Measurements from ENCODE around the gene FAM3D. TPM values are rescaled to one million over a fixed set of nuclear protein-coding genes. Genes with fewer than 3 reads are reported as not detected.

The FAM3D gene
- total RNA-seq, 2 experiments from 2014 or later: not detected

DNA sequence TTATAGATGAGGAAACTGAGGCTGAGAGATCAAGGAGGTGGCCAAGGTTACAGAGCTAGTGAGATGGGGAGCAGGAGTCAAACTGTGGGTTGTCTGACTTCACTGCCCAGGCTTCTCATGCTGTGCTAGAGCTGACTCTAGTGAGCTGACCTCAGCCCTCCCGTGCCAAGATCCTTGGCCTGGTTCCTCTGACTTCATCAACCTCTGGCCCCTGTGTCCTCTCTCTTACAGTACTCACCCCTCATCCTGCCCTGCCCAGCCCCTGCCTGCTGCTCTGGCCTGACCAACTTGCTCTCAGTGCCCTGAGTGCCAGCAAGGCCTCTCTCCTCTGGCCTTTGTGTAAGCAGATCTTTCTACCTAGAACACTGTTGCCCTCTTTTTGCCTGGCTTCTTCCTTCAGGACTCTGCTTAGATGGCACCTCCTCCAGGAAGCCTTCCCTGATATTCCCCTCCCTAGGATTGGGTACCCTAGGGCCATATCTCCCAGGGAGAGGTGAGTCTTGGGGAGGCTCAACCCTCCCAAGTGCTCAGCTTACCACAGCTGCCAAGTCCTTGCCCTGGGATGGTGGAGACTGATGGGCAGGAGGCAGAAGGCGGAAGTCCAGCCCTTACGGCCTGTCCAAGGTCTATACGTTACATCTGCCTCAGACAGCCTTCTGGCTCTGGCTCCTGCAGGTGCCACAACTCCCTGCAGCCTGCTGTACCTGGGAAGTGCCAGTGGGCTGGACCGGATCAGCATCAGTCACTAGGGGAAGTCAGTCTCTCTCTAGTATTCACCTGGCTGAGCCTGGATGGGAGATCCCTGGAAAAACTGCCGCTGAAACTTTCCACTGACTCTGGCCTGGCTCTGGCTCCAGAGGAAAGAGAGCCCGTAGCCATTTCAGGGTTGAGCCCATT, 53.1 kb downstream of the FAM3D start:
- H3K4me3 Mint-ChIP-seq: no peak overlapping the region
- no peak for DNase-seq

DNA sequence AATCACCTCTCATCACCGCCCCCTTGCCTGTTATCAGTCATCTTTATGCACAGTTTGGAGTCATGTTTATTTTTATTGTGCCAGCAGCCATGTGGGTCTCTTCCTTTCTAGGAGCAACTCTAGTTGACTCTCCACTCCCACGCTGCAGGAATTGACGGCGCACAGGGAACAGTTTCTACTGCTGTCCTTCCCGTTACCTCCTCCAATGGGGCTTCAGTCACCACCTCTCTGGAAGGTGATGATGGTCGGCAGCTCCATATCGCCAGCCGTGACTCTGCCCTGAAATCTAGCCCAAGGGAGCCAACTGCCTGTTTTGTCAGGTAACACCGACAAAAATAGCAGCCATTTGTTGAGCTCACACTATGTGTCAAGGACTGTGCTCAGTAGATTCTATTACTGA, 53.7 kb downstream of the FAM3D start:
- Mint-ChIP-seq H3K4me1 (peaks cover 2% of the 10 kb centered on the region), H3K4me3 (no peak overlapping the region), H3K27me3 (peaks cover 10% of the 10 kb centered on the region), H3K27ac (no peak overlapping the region), H3K36me3 (no peaks in the 10 kb centered on the region), H3K9me3 (no peaks in the 10 kb centered on the region)
- DNase-seq: no peak

More for the DNA sequence above, 53.1 kb downstream of the FAM3D start:
- peaks cover 7% of the 10 kb centered on the region for H3K27me3 Mint-ChIP-seq
- H3K27ac Mint-ChIP-seq: no peak overlapping the region
- H3K4me1 Mint-ChIP-seq: no peaks in the 10 kb centered on the region
- H3K9me3 Mint-ChIP-seq: no peaks in the 10 kb centered on the region
- H3K36me3 Mint-ChIP-seq: no peaks in the 10 kb centered on the region

DNA sequence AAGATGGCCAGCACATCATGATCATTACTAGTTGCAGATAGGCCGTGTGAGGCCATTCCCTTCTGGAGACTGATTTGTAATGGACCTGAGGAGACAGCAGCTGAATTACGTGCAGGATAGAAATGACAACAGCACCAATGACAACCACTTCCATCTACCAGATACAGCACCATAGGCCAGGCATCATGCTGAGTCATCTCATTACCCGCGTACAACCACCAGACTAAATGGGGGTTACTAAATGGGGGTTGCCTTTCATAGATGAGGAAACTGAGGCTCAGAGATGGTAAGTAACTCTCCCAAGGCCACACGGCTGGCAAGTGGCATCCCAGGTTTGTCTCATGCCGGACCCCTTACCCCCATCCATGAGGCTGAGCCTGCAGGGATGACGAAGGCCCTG, 56.6 kb downstream of the FAM3D start:
- H3K4me1 Mint-ChIP-seq: peaks cover 5% of the 10 kb centered on the region
- no peak overlapping the region for H3K4me3 Mint-ChIP-seq
- DNase-seq: no peak
- no peak overlapping the region for H3K27ac Mint-ChIP-seq
- H3K27me3 Mint-ChIP-seq: peaks cover 16% of the 10 kb centered on the region
- no peaks in the 10 kb centered on the region for H3K9me3 Mint-ChIP-seq
- no peaks in the 10 kb centered on the region for H3K36me3 Mint-ChIP-seq

DNA sequence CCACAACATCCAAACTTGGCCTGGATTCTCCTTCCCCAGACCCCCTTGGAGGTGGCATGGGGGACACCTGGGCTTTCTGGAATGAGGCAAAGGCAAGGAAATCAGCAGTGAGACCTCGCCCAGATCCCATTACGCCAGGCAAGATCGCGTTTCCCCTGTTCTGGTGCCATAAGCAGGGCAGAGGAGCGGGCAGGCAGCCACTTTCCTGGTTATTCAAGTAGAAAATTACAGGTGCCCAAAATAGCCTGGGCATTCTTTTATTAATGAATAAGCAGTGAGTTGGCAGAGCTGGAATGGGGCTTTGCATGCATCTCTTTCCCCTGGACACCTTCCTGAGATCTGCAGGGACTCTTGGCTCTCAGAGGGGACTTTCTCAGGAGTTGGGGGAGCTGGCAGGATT, 57.9 kb downstream of the FAM3D start:
- H3K36me3 Mint-ChIP-seq: no peaks in the 10 kb centered on the region
- peaks cover 5% of the 10 kb centered on the region for H3K4me1 Mint-ChIP-seq
- peaks cover 26% of the 10 kb centered on the region for H3K27me3 Mint-ChIP-seq
- DNase-seq: no peak
- no peaks in the 10 kb centered on the region for H3K9me3 Mint-ChIP-seq
- H3K27ac Mint-ChIP-seq: no peak overlapping the region
- no peak overlapping the region for H3K4me3 Mint-ChIP-seq

DNA sequence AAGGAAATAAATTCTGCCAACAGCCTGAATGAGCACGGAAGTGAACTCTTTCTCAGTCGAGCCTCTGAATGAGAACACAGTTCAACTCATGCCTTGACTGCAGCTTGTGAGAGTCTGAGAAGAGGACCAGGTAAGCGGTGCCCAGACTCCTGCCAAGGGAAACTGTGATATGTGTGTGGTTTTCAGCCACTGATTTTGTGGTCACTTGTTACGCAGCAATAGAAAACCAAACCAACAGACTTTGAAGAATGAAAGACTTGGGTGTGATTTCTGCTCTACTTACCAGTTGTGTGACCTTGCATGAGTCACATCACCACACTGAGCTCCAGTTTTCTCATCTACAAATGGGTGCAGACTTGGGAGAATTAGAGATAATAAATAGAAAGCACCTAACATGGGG, 58.8 kb downstream of the FAM3D start:
- H3K27ac Mint-ChIP-seq: no peak overlapping the region

DNA sequence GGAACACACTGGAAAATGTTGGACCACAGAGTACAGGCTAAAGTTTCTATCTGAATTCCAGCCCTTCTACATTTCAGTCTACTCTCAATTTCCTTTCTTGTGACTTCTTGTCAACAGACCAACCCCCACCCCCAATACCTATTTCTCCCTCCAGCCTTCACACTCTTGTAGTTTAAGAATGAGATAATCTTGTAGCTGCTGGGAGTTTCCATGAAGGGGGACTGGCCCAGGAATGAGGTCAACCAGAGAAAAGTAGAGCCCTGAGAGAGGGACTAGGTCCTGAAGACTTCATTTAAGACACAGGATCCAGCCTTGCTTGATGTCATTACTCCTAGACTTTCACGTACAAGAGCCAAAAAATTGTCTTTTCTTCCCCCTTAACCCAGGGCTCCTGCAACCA, 59.9 kb downstream of the FAM3D start:
- Mint-ChIP-seq H3K9me3 (no peaks in the 10 kb centered on the region), H3K4me1 (peaks cover 5% of the 10 kb centered on the region), H3K27ac (no peak overlapping the region), H3K36me3 (no peaks in the 10 kb centered on the region), H3K4me3 (no peak overlapping the region), H3K27me3 (peaks cover 33% of the 10 kb centered on the region)
- DNase-seq: no peak

More for the DNA sequence above, 58.8 kb downstream of the FAM3D start:
- peak; percentile 6 for DNase-seq
- peaks cover 30% of the 10 kb centered on the region for H3K27me3 Mint-ChIP-seq
- H3K4me1 Mint-ChIP-seq: peaks cover 5% of the 10 kb centered on the region
- no peaks in the 10 kb centered on the region for H3K9me3 Mint-ChIP-seq
- H3K4me3 Mint-ChIP-seq: no peak overlapping the region
- H3K36me3 Mint-ChIP-seq: no peaks in the 10 kb centered on the region

DNA sequence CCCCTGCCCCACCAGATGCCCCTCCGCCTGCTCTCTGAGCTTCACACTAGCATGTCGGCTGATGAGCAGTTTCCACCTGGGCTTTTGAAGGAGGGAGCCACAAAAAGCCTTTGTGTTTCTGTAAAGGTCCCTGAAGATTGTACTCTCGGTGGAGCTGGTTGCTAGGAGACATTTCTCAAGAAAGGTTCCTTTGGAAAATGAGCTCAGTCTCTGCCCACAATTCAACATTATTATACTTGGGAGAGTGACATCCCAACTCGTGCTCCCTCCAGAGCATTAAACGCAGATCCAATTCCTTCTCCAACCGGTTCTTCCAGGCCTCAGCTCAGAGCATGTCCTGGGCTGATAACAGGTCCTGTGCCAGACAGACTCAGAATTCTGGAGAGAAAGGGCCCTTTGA, 62.5 kb downstream of the FAM3D start:
- Mint-ChIP-seq H3K4me3 (no peak overlapping the region), H3K9me3 (no peaks in the 10 kb centered on the region), H3K36me3 (no peaks in the 10 kb centered on the region), H3K4me1 (peaks cover 5% of the 10 kb centered on the region), H3K27me3 (peaks cover 41% of the 10 kb centered on the region), H3K27ac (no peak overlapping the region)
- no peak for DNase-seq

DNA sequence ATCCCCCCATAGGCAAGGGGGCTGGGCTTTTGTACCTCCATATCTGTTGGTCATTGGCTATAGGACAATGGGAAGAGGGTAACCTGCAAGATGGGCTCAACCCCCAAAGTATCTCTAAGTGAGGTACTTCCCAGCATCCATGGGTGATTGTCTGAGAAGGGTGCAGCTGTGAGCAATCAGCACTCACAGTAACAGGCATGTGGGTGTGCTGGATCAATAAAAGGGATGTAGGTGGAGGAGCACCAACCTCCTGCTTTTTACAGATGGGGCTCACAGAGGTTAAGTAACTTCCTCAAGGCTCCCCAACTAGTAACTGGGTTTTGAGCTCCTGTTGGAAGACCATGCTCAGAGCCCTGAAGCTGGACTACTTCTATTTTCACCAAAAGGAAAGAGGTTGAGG, 63.0 kb downstream of the FAM3D start:
- no peaks in the 10 kb centered on the region for H3K36me3 Mint-ChIP-seq
- no peak overlapping the region for H3K27ac Mint-ChIP-seq
- no peak overlapping the region for H3K4me3 Mint-ChIP-seq
- H3K9me3 Mint-ChIP-seq: no peaks in the 10 kb centered on the region
- peaks cover 5% of the 10 kb centered on the region for H3K4me1 Mint-ChIP-seq
- peaks cover 40% of the 10 kb centered on the region for H3K27me3 Mint-ChIP-seq
- no peak for DNase-seq

DNA sequence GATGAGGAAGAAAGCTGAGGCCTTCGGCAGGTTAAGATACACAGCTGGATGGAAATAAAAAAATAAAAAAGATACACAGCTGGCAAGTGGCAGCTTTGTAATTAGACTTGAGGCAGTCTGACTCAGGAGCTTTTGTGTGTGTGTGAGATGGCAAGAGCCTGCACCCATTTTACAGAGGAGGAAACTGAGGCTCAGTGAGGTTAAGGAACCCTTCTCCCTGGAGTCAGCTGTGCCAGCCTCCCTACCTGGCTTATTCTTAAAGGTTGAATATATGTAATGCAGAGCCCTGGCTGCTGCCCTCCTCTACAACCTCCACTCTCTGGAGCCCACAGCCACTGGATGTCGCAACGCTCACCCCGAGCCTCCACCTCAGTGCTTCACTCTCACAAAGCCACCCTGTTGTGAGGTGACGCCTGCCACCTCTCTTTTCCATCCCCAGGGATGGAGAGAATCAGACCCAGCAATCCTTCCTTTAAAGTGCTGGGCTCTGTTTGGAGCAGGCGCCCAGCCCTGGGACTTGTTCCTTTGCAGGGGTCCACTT, 68.7 kb downstream of the FAM3D start:
- Mint-ChIP-seq H3K36me3 (no peaks in the 10 kb centered on the region), H3K27ac (no peak overlapping the region), H3K27me3 (peaks cover 17% of the 10 kb centered on the region)

DNA sequence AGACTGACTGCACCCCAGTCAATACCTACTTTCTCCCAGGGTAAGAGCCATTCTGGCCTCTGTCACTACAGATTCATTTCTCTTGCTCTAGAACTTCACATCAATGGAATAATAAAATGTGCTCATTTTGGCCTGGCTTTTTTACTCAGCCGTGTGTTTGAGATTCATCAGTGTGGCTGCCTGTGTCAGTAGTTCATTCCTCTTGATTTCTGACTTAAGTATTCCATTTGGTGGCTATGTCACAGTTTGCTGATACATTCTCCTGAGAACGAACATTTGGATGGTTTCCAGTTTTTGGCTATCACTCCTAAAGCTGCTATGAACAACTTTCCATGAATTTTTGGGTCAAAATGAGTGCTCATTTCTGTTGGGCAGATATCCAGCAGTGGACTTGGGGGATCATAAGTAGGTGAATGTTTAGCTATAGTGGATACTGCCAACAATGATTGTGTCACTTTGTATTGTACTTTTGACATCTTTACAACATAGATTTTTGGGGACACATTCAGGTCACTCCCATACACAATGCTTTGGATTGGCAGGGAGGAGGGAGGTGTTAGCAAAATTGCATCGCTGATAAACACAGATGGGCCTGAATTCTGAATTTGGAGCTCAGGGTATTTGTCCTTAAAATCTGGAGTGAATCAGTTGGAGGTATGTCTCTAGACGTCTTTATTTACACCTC, 69.6 kb downstream of the FAM3D start:
- H3K27ac Mint-ChIP-seq: no peak overlapping the region
- peaks cover 12% of the 10 kb centered on the region for H3K27me3 Mint-ChIP-seq
- no peak for DNase-seq
- no peak overlapping the region for H3K4me3 Mint-ChIP-seq
- H3K36me3 Mint-ChIP-seq: no peaks in the 10 kb centered on the region
- H3K9me3 Mint-ChIP-seq: no peaks in the 10 kb centered on the region
- H3K4me1 Mint-ChIP-seq: no peaks in the 10 kb centered on the region

More for the DNA sequence above, 68.7 kb downstream of the FAM3D start:
- Mint-ChIP-seq H3K9me3 (no peaks in the 10 kb centered on the region), H3K4me1 (no peaks in the 10 kb centered on the region), H3K4me3 (no peak overlapping the region)
- no peak for DNase-seq

DNA sequence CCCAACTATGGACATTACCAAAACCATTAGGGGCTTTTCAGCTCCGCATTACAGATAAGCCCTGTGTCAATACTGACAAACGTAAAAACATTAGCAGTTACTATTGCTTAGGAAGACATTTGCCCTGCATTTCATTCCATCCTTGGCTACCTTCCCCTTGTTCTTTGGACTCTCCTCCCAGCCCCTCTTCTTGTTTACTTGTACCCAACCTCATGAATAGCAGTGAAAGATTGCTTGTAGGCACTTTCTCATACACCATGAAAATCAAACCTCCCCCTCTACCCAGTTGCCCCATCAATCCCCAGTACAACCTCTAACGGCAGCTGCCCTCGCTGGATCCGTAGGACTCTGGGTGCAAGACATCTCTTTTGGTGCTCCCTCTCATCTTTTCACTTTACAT, 72.5 kb downstream of the FAM3D start:
- DNase-seq: no peak
- Mint-ChIP-seq H3K36me3 (no peaks in the 10 kb centered on the region), H3K27me3 (peaks cover 8% of the 10 kb centered on the region), H3K4me1 (peaks cover 2% of the 10 kb centered on the region), H3K27ac (no peak overlapping the region), H3K4me3 (no peak overlapping the region), H3K9me3 (no peaks in the 10 kb centered on the region)

DNA sequence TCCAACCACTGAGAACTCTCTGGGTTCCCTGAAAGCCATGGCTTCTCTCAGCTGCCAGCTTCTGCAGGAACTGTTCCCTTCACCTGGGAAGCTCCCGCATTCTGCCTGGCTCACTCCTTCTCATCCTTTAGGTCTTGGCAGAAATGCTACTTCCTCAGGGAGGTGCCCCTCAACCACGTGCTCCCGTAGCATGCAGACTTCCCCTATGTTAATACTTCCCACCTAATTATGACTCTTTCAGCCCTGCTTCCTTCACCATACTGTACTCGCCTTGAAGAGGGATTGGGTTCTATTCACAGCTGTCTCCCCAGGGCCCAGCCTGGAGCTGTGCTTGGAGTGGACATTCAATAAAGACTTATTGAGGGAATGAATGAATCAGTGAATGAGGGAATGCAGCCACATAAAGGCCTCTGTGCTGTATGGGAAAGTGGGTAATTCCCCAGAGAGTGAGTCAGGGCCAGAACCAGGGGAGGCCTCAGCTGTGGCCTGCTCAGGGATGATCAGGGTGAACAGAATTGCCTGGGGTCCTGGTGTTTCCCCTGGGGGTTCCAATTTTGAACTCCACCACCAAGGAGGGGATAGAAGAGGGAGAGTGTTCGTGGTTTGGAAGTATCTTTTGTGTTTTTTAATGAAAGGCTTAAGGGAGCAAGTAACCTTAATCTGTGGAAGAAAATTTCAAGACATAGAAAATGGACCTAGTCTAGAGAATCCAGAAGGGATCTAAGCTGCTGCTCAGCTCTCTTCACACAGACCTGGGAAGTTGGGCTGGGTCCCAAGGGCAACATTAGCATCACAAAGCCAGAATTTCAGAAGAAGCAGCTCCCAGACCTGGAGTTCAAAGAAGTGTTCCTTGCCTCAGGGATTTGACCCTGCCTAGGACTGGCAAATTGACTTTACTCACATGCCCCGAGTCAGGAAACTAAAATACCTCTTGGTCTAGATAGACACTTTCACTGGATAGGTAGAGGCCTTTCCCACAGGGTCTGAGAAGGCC, 74.8 kb downstream of the FAM3D start:
- no peak overlapping the region for H3K27ac Mint-ChIP-seq
- peaks cover 2% of the 10 kb centered on the region for H3K4me1 Mint-ChIP-seq
- no peaks in the 10 kb centered on the region for H3K36me3 Mint-ChIP-seq
- H3K9me3 Mint-ChIP-seq: no peaks in the 10 kb centered on the region
- no peak overlapping the region for H3K4me3 Mint-ChIP-seq
- peaks cover 20% of the 10 kb centered on the region for H3K27me3 Mint-ChIP-seq
- no peak for DNase-seq

DNA sequence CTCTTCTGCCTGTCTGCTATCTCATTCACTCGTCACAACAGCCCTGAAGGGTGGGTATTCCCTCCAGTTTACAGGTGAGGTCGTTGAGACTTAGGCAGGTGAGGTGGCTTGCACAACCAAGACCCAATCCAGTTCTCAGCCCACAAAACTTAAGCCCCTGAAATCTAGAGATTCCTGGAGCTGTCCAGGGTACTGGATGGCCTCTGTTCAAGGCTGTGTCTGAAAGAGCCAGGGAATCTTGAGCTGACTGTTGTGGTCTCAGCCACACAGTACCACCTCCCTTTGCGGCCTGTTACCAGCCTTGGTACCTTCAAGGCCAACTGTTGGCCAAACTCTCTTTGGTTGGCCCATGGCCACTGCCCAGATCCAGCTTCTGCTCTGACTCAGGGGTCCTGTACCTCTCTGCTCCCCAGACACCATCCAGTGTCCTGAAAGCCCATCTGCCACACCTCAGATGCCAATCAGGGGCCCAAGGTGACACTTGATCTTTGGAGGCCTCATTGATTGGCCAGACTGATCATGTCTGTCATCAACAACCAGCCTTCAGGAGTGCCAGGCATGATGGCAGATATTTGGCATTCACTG, 78.5 kb downstream of the FAM3D start:
- peaks cover 2% of the 10 kb centered on the region for H3K9me3 Mint-ChIP-seq
- H3K27ac Mint-ChIP-seq: no peak overlapping the region
- H3K36me3 Mint-ChIP-seq: peaks cover 4% of the 10 kb centered on the region
- peaks cover 16% of the 10 kb centered on the region for H3K4me1 Mint-ChIP-seq
- H3K27me3 Mint-ChIP-seq: peaks cover 53% of the 10 kb centered on the region
- H3K4me3 Mint-ChIP-seq: no peak overlapping the region
- no peak for DNase-seq

DNA sequence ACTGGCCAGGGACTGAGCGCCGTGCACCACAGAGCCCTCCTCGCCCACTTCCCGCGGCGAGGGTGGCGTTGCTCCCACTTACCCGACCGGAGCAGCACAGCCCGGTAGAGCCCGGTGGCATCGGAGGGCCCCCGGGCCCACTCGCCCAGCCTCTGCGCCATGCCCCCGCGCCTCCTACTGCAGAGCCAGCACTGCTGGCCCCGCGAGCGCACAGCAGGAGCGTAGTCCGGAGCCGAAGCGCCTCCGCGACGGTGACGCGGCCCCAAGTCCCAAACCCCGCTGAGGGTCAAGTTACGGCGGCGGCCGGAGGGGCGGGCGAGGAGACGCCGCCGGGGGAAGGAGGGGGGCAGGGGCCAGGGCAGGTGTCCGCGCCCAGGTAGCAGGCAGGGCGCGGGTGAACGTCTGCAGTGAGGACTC, 79.8 kb downstream of the FAM3D start:
- no peak overlapping the region for H3K4me3 Mint-ChIP-seq
- no peak overlapping the region for H3K27ac Mint-ChIP-seq
- no peak for DNase-seq
- H3K4me1 Mint-ChIP-seq: peaks cover 17% of the 10 kb centered on the region
- peaks cover 2% of the 10 kb centered on the region for H3K9me3 Mint-ChIP-seq
- H3K27me3 Mint-ChIP-seq: peaks cover 61% of the 10 kb centered on the region
- peaks cover 4% of the 10 kb centered on the region for H3K36me3 Mint-ChIP-seq

Data from activated naive CD8-positive, alpha-beta T cell treated with anti-CD3 and anti-CD28 coated beads for 36 hours (primary cell).